NCI-H526 treated with DMSO at 0.1 percent for 48 hours (cell line): ENCODE results near the gene MGAT4B.

Experiments
- DNase-seq: peaks from one replicate; lab custom pipeline; 2025; lab: John Stamatoyannopoulos, UW

MGAT4B gene

GRCh38 chr5:179805529-179806249, 977 bp downstream of the MGAT4B start:
- DNase-seq = no peak

GRCh38 chr5:179805070-179805528, 1.6 kb downstream of the MGAT4B start:
- no peak for DNase-seq

- DNase-seq = no peak
Measured at GRCh38 chr5:179804555-179804947, 2.1 kb downstream of the MGAT4B start.

- DNase-seq = no peak
Measured at GRCh38 chr5:179803651-179804554, 2.8 kb downstream of the MGAT4B start.

- DNase-seq = peak; percentile 47
Measured at GRCh38 chr5:179802950-179803562, 3.6 kb downstream of the MGAT4B start.

GRCh38 chr5:179802207-179802883, 4.3 kb downstream of the MGAT4B start:
- no peak for DNase-seq

- peak; percentile 24 for DNase-seq
Measured at GRCh38 chr5:179801304-179802206, 5.1 kb downstream of the MGAT4B start.

GRCh38 chr5:179800696-179801201, 5.9 kb downstream of the MGAT4B start:
- no peak for DNase-seq

GRCh38 chr5:179800071-179800695, 6.5 kb downstream of the MGAT4B start:
- DNase-seq = no peak

GRCh38 chr5:179799644-179799973, 7.1 kb downstream of the MGAT4B start:
- no peak for DNase-seq

- no peak for DNase-seq
Measured at GRCh38 chr5:179798771-179799643, 7.7 kb downstream of the MGAT4B start.

- DNase-seq = no peak
Measured at GRCh38 chr5:179798144-179798770, 8.4 kb downstream of the MGAT4B start.

GRCh38 chr5:179797741-179798140, 8.9 kb downstream of the MGAT4B start:
- no peak for DNase-seq

GRCh38 chr5:179796877-179797608, 9.6 kb downstream of the MGAT4B start:
- DNase-seq = no peak

- peak; percentile 60 for DNase-seq
Measured at GRCh38 chr5:179795863-179796833, 10.5 kb downstream of the MGAT4B start.

- peak; percentile 13 for DNase-seq
Measured at GRCh38 chr5:179795049-179795862, 11.4 kb downstream of the MGAT4B start.
